HEK293 (cell line): ENCODE measurements around the gene THRSP.
"Not testable (repeated sequence)": the region's sequence is repeated elsewhere in the genome, so short reads cannot be mapped to it uniquely, and the experiment has no call there.

Experiments
- CTCF ChIA-PET: fragments of 350-600 bp; formaldehyde crosslinking; extraction: SDS; loops from one replicate; lab custom pipeline; 2021; ENCODE audit warnings: antibody characterized with exemption; lab: Yijun Ruan, JAX
- POLR2A ChIA-PET: fragments of 300-600 bp; formaldehyde crosslinking; extraction: SDS; loops from one replicate; lab custom pipeline; 2020; ENCODE audit warnings: antibody characterized with exemption, inconsistent platforms; lab: Yijun Ruan, JAX
- H3K27ac ChIP-seq: fragments of 200-500 bp; sonication (Bioruptor generic); 2 replicates; pipeline ENCODE4 v1.5.1; 2014; ENCODE audit warnings: low read depth, low read length, control low read depth, inconsistent platforms; ENCODE audit errors: extremely low read depth
- H3K36me3 ChIP-seq, 2 experiments: fragments of 200-500 bp in 1 of 2; sonication (Bioruptor generic) in 1 of 2; 1 replicate in 1 of 2; 2 replicates in 1 of 2; pipeline ENCODE4 v1.5.1; 2014 to 2017; ENCODE audit warnings: inconsistent platforms in 2 of 2, low read length in 2 of 2; ENCODE audit not compliant: control insufficient read depth in 2 of 2, insufficient read depth in 1 of 2
- H3K4me1 ChIP-seq: fragments of 200-500 bp; sonication (Bioruptor generic); 2 replicates; pipeline ENCODE4 v1.5.1; 2014; ENCODE audit warnings: mild to moderate bottlenecking, low read length, inconsistent platforms; ENCODE audit not compliant: control insufficient read depth, insufficient read depth
- H3K4me3 ChIP-seq: 2 replicates; pipeline ENCODE4 v1.5.1; 2011; ENCODE audit warnings: low read depth, mild to moderate bottlenecking, control low read depth, low read length, moderate library complexity
- H3K9me3 ChIP-seq: fragments of 200-500 bp; sonication (Bioruptor generic); 2 replicates; pipeline ENCODE4 v1.5.1; 2014; ENCODE audit warnings: low read depth, low read length, inconsistent platforms; ENCODE audit not compliant: control insufficient read depth, insufficient read depth
- BCL6B ChIP-seq: fragments of 450-650 bp; formaldehyde crosslinking; IDR thresholded peaks from 2 replicates; pipeline ENCODE4 v1.5.1; 2017; ENCODE audit warnings: missing biosample characterization, missing genetic modification characterization
- FEZF1 ChIP-seq: fragments of 450-650 bp; formaldehyde crosslinking; IDR thresholded peaks from 2 replicates; pipeline ENCODE4 v1.5.1; 2016; ENCODE audit warnings: missing biosample characterization, missing genetic modification characterization
- GLIS1 ChIP-seq: fragments of 450-650 bp; formaldehyde crosslinking; IDR thresholded peaks from 2 replicates; pipeline ENCODE4 v1.5.1; 2016; ENCODE audit warnings: missing biosample characterization, missing genetic modification characterization
- HIC1 ChIP-seq: fragments of 450-650 bp; formaldehyde crosslinking; IDR thresholded peaks from 2 replicates; pipeline ENCODE4 v1.5.1; 2016; ENCODE audit warnings: missing biosample characterization, missing genetic modification characterization
- INSM2 ChIP-seq: fragments of 450-650 bp; formaldehyde crosslinking; IDR thresholded peaks from 2 replicates; pipeline ENCODE4 v1.5.1; 2016; ENCODE audit warnings: missing biosample characterization, missing genetic modification characterization
- KLF7 ChIP-seq: fragments of 450-650 bp; formaldehyde crosslinking; IDR thresholded peaks from 2 replicates; pipeline ENCODE4 v1.5.1; 2016; ENCODE audit warnings: missing biosample characterization, missing genetic modification characterization, borderline replicate concordance
- ZBTB17 ChIP-seq: fragments of 450-650 bp; formaldehyde crosslinking; IDR thresholded peaks from 2 replicates; pipeline ENCODE4 v1.5.1; 2016; ENCODE audit warnings: missing biosample characterization, missing genetic modification characterization
- ZFHX2 ChIP-seq: fragments of 450-650 bp; formaldehyde crosslinking; conservative IDR thresholded peaks from 2 replicates; pipeline ENCODE4 v1.5.1; 2016; ENCODE audit warnings: missing biosample characterization, missing genetic modification characterization
- ZNF133 ChIP-seq: fragments of 450-650 bp; formaldehyde crosslinking; IDR thresholded peaks from 2 replicates; pipeline ENCODE4 v1.5.1; 2016; ENCODE audit warnings: missing biosample characterization, missing genetic modification characterization
- ZNF140 ChIP-seq: fragments of 450-650 bp; formaldehyde crosslinking; IDR thresholded peaks from 2 replicates; pipeline ENCODE4 v1.5.1; 2016; ENCODE audit warnings: missing biosample characterization, missing genetic modification characterization
- ZNF174 ChIP-seq: fragments of 450-650 bp; formaldehyde crosslinking; IDR thresholded peaks from 2 replicates; pipeline ENCODE4 v1.5.0; 2017; ENCODE audit warnings: missing biosample characterization, mild to moderate bottlenecking, missing genetic modification characterization
- ZNF184 ChIP-seq: fragments of 450-650 bp; IDR thresholded peaks from 2 replicates; pipeline ENCODE4 v1.5.1; 2018; ENCODE audit warnings: missing biosample characterization, mild to moderate bottlenecking, missing genetic modification characterization
- ZNF202 ChIP-seq: fragments of 450-650 bp; formaldehyde crosslinking; IDR thresholded peaks from 2 replicates; pipeline ENCODE4 v1.5.1; 2016; ENCODE audit warnings: missing biosample characterization, missing genetic modification characterization, borderline replicate concordance
- ZNF274 ChIP-seq, 2 experiments: fragments of 200-500 bp in 1 of 2; fragments of 450-650 bp in 1 of 2; sonication (Bioruptor generic) in 1 of 2; formaldehyde crosslinking in 1 of 2; IDR thresholded peaks; 2 replicates each; pipeline versions ENCODE4 v1.5.1 to v1.6.1; 2014 to 2016; ENCODE audit warnings: borderline replicate concordance in 1 of 2, inconsistent platforms in 1 of 2, low read length in 1 of 2, missing biosample characterization in 1 of 2, missing genetic modification characterization in 1 of 2
- ZNF433 ChIP-seq: fragments of 450-650 bp; formaldehyde crosslinking; IDR thresholded peaks from 2 replicates; pipeline ENCODE4 v1.5.1; 2016; ENCODE audit warnings: missing biosample characterization, missing genetic modification characterization, low read depth
- ZNF48 ChIP-seq: fragments of 450-650 bp; formaldehyde crosslinking; IDR thresholded peaks from 2 replicates; pipeline ENCODE4 v1.5.1; 2016; ENCODE audit warnings: missing biosample characterization, missing genetic modification characterization
- ZNF549 ChIP-seq: fragments of 450-650 bp; IDR thresholded peaks from 2 replicates; pipeline ENCODE4 v1.5.1; 2018; ENCODE audit warnings: missing biosample characterization, missing genetic modification characterization, mild to moderate bottlenecking, inconsistent platforms, moderate library complexity
- ZNF600 ChIP-seq: fragments of 450-650 bp; formaldehyde crosslinking; IDR thresholded peaks from 2 replicates; pipeline ENCODE4 v1.5.1; 2016; ENCODE audit warnings: missing biosample characterization, missing genetic modification characterization
- ZNF629 ChIP-seq: fragments of 450-650 bp; formaldehyde crosslinking; IDR thresholded peaks from 2 replicates; pipeline ENCODE4 v1.5.1; 2017; ENCODE audit warnings: missing biosample characterization, missing genetic modification characterization
- ZNF677 ChIP-seq: fragments of 450-650 bp; IDR thresholded peaks from 2 replicates; pipeline ENCODE4 v1.5.0; 2018; ENCODE audit warnings: missing biosample characterization, mild to moderate bottlenecking, missing genetic modification characterization, moderate library complexity
- ZNF792 ChIP-seq: fragments of 450-650 bp; formaldehyde crosslinking; IDR thresholded peaks from 2 replicates; pipeline ENCODE4 v1.5.1; 2016; ENCODE audit warnings: missing biosample characterization, missing genetic modification characterization

Gene THRSP

GRCh38 chr11:78063440-78064181, at the start of gene THRSP:
THRSP (plus strand) TSS chr11:78063861; CDS start chr11:78063882, 21 bp downstream.
- POLR2A ChIA-PET, result no interaction called here
- TF ChIP-seq ZNF274 (IDR thresholded peaks at IDR 0.05; ENCODE audit: low read length) (no peak), ZNF274 (tag by site-specific recombination; IDR thresholded peaks at IDR 0.05; ENCODE audit: borderline replicate concordance) (no peak), ZNF174 (tag by site-specific recombination) (no peak)
- TF ChIP-seq, all 188 proteins: peak for 0
- CTCF ChIA-PET, result interaction anchor here (0.6 to 1.5 kb wide), 2 partner anchors 18 to 24 kb away, joined by 6 to 7 read pairs; no protein-coding TSS in a partner anchor

GRCh38 chr11:78014937-78015520, 48.6 kb upstream of the THRSP start:
- POLR2A ChIA-PET, result not testable (repeated sequence)
- CTCF ChIA-PET, result interaction anchor here (1.1 kb wide), 1 partner anchor 32 kb away, joined by 3 read pairs; no protein-coding TSS in a partner anchor
- 0 out of 2 replicates have a peak, but pooled peaks have one; percentile 14 for TF ChIP-seq ZFHX2 (tag by site-specific recombination)

More at GRCh38 chr11:78063440-78064181, at the start of gene THRSP:
- peaks cover 0 to 7% of the 10 kb centered on the region in 2 experiments; a peak in 2 of 3 replicates for H3K36me3 ChIP-seq
- no peaks in the 10 kb centered on the region for H3K4me1 ChIP-seq
- H3K9me3 ChIP-seq, result no peaks in the 10 kb centered on the region
- H3K27ac ChIP-seq, result no peak within 1 kb of the TSS
- no peak within 1 kb of the TSS for H3K4me3 ChIP-seq

GRCh38 chr11:78015878-78016277, 47.8 kb upstream of the THRSP start:
- no peaks in the 10 kb centered on the region for H3K9me3 ChIP-seq
- H3K4me3 ChIP-seq, result no peak overlapping the region
- POLR2A ChIA-PET, result no interaction called here
- no peak overlapping the region for H3K27ac ChIP-seq
- H3K4me1 ChIP-seq, result peaks cover 4% of the 10 kb centered on the region; the same call in 1 of the 2 replicates
- no peaks in the 10 kb centered on the region for H3K36me3 ChIP-seq
- CTCF ChIA-PET, result interaction anchor here (1.1 kb wide), 1 partner anchor 31 kb away, joined by 3 read pairs; no protein-coding TSS in a partner anchor
- no peak for TF ChIP-seq HIC1 (tag by site-specific recombination)
- no peak for TF ChIP-seq FEZF1 (tag by site-specific recombination)
- no peak for TF ChIP-seq ZNF549 (tag by site-specific recombination)
- TF ChIP-seq ZNF184 (tag by site-specific recombination), result no peak
- TF ChIP-seq ZNF140 (tag by site-specific recombination), result no peak
- TF ChIP-seq GLIS1, result no peak

More at GRCh38 chr11:78014937-78015520, 48.6 kb upstream of the THRSP start:
- not testable (repeated sequence) for H3K4me3 ChIP-seq, H3K4me1 ChIP-seq, H3K36me3 ChIP-seq, H3K9me3 ChIP-seq, H3K27ac ChIP-seq

- Histone ChIP-seq H3K9me3 (no peaks in the 10 kb centered on the region), H3K4me1 (peaks cover 4% of the 10 kb centered on the region; the same call in 1 of the 2 replicates), H3K4me3 (no peak overlapping the region), H3K27ac (no peak overlapping the region), H3K36me3 (no peaks in the 10 kb centered on the region)
- ChIA-PET POLR2A (no interaction called here), CTCF (no interaction called here)
- TF ChIP-seq ZNF433 (tag by site-specific recombination) (no peak), ZNF133 (no peak), ZNF600 (tag by site-specific recombination) (0 out of 2 replicates have a peak, but pooled peaks have one; percentile 10), BCL6B (tag by site-specific recombination) (no peak), KLF7 (tag by site-specific recombination) (no peak), INSM2 (peak; percentile 75), ZNF202 (no peak), ZNF629 (tag by site-specific recombination) (peak; percentile 57), ZNF792 (tag by site-specific recombination) (no peak), ZBTB17 (tag by site-specific recombination) (0 out of 2 replicates have a peak, but pooled peaks have one; percentile 9), ZNF677 (tag by site-specific recombination) (no peak), ZNF48 (no peak)
Measured at GRCh38 chr11:78019808-78020207, 43.9 kb upstream of the THRSP start.
